Measurements from ENCODE around the gene CCDC51. TPM values are rescaled to one million over a fixed set of nuclear protein-coding genes. Genes with fewer than 3 reads are reported as not detected.

CCDC51 gene
- total RNA-seq, 1 experiment from 2014 or later = 29.3 TPM

DNA sequence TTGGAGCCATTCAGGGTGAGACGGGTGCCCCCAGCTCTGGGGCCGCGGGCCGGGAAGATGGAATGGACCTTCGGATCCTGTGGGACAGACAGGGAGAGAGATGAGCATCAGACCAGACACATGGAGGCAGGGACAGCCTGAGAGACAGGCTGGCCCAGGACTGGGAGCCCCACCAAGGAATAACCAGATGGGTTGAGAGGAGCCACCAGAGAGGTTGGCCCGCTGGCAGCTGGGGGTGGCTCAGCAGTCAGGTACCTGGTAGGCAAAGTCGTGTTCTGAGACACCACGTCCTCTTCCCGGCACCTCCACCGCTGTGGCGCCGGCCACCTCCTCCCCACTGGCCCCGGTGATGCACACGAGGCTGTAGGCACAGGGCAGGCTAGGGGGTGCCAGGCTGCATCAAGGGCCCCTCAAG lies 23.8 kb downstream of the CCDC51 start (continued):
- TF ChIP-seq RAD21 (IDR thresholded peaks at IDR 0.05; ENCODE audit: low read depth) = no peak
- no peak for TF ChIP-seq CBX3 (IDR thresholded peaks at IDR 0.05; ENCODE audit: low read depth)
- TF ChIP-seq FOSL1 (IDR thresholded peaks at IDR 0.05; ENCODE audit: low read depth) = no peak
- TF ChIP-seq, protein P1, sequence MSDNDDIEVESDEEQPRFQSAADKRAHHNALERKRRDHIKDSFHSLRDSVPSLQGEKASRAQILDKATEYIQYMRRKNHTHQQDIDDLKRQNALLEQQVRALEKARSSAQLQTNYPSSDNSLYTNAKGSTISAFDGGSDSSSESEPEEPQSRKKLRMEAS (IDR thresholded peaks at IDR 0.05) = no peak
- TF ChIP-seq, protein P2, sequence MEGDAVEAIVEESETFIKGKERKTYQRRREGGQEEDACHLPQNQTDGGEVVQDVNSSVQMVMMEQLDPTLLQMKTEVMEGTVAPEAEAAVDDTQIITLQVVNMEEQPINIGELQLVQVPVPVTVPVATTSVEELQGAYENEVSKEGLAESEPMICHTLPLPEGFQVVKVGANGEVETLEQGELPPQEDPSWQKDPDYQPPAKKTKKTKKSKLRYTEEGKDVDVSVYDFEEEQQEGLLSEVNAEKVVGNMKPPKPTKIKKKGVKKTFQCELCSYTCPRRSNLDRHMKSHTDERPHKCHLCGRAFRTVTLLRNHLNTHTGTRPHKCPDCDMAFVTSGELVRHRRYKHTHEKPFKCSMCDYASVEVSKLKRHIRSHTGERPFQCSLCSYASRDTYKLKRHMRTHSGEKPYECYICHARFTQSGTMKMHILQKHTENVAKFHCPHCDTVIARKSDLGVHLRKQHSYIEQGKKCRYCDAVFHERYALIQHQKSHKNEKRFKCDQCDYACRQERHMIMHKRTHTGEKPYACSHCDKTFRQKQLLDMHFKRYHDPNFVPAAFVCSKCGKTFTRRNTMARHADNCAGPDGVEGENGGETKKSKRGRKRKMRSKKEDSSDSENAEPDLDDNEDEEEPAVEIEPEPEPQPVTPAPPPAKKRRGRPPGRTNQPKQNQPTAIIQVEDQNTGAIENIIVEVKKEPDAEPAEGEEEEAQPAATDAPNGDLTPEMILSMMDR (IDR thresholded peaks at IDR 0.05 in 2 of 3, conservative IDR thresholded peaks at IDR 0.05 in 1 of 3; ENCODE audit: borderline replicate concordance in 1 of 3, insufficient read depth in 1 of 3, low read depth in 2 of 3, low read length in 2 of 3) = no peak

DNA sequence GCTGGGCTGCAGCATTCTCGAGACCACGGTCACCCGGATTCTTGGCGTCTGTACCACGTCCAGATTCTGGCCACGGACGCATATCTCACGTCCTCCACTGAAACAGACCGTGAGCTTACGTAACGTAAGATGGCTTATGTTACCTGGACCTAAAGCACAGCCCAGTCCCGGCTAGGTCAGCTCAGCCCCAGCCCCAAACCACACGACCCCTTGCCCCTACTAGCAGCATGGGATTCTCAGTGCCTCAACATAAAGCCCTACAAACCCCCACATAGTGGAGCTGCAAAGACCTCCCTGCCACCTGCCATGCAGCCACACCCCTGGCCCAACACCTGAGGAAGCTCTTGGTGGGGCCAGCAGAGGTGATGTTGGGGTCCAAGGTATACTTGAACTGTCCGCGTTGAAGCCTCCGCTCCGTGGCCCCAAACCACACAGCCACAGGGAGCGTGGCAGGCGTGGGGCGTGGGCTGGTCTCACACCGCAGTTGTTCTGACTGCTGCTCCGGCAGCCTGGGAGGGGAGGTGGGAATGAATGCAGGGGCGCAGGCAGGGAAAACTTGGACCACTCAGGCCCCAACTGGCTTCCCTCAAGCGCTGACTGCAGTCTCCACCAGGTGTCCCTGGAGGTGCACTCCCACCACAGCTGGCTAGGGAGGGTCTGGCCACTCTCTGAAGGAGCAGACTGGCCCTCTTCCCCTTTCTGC lies 24.5 kb downstream of the CCDC51 start:
- RAD21 ChIA-PET (ENCODE audit: low non-redundant PET in 1 of 2, low total read pairs in 2 of 2, uncharacterized antibody in 2 of 2, unreplicated experiment in 2 of 2) = interaction anchor here in 1 of 2 experiments (1.3 kb wide), 1 partner anchor 20 kb away, joined by 5 read pairs; no protein-coding TSS in a partner anchor
- no peak overlapping the region for H2AFZ ChIP-seq (ENCODE audit: low read depth, low read length, poor library complexity, severe bottlenecking)
- POLR2A ChIA-PET = no interaction called here
- ATAC-seq (peak; percentile 43; the same call in 1 of the 2 replicates), DNase-seq (ENCODE audit: low read depth, low spot score) (no peak)
- no peak overlapping the region for H3K9ac ChIP-seq (ENCODE audit: low read length)
- H3K9me3 ChIP-seq (ENCODE audit: control insufficient read depth in 1 of 2, insufficient read depth in 1 of 2, low read depth in 1 of 2, low read length in 2 of 2) = no peaks in the 10 kb centered on the region
- CTCF ChIA-PET = no interaction called here
- no peaks in the 10 kb centered on the region for H3K4me1 ChIP-seq (ENCODE audit: control insufficient read depth in 1 of 2, insufficient read depth in 2 of 2, low read length in 2 of 2)
- no peak for TF ChIP-seq ELF1 (IDR thresholded peaks at IDR 0.05; ENCODE audit: borderline replicate concordance, low read depth)
- no peak for TF ChIP-seq CBX3 (IDR thresholded peaks at IDR 0.05; ENCODE audit: low read depth)
- TF ChIP-seq, protein P2 (IDR thresholded peaks at IDR 0.05 in 2 of 3, conservative IDR thresholded peaks at IDR 0.05 in 1 of 3; ENCODE audit: borderline replicate concordance in 1 of 3, insufficient read depth in 1 of 3, low read depth in 2 of 3, low read length in 2 of 3) = peak in 1 of 3 experiments; percentile 19; a peak in 1 of 6 replicates
- no TSS peak for BruUV-seq (replicated peaks)
- H3K36me3 ChIP-seq (ENCODE audit: control insufficient read depth in 1 of 2, insufficient read depth in 2 of 2, low read length in 2 of 2) = no peaks in the 10 kb centered on the region; a peak in 1 of 4 replicates
- H3K9me2 ChIP-seq (ENCODE audit: insufficient read depth) = no peaks in the 10 kb centered on the region
- no peak overlapping the region for H3K27ac ChIP-seq (ENCODE audit: low read depth, low read length)
- intact Hi-C loops (cut with micrococcal nuclease) = no loop called here
- H4K20me1 ChIP-seq (ENCODE audit: insufficient read depth) = no peaks in the 10 kb centered on the region
- H3K79me2 ChIP-seq (ENCODE audit: insufficient read depth, low read length) = no peaks in the 10 kb centered on the region
- no peaks in the 10 kb centered on the region for H3K27me3 ChIP-seq (ENCODE audit: insufficient read depth, low read length)
- no peak overlapping the region for H3K4me2 ChIP-seq (ENCODE audit: low read length)
- no peak overlapping the region for H3K4me3 ChIP-seq (replicated peaks in 1 of 2; ENCODE audit: low read depth in 1 of 2, low read length in 2 of 2)
